ENCODE data around the gene GRM6.

- TF ChIP-seq CTCF (IDR thresholded peaks at IDR 0.05) (no peak), POLR2A (IDR thresholded peaks at IDR 0.05) (no peak)
Observed at GRCh38 chr5:178984145-178985072, 10.7 kb downstream of the GRM6 start.
